GM20000 (cell line): ENCODE data around the gene LGALS4.
"Not testable (repeated sequence)": the region's sequence is repeated elsewhere in the genome, so short reads cannot be mapped to it uniquely, and the experiment has no call there.

ENCODE experiments used
- DNase-seq: peaks from one replicate; pipeline ENCODE4 v3.0.0; 2012; ENCODE audit warnings: low spot score
- TF ChIP-seq, protein P1 (sequence below): IDR thresholded peaks from 2 replicates; pipeline ENCODE4 v1.5.1; 2012; ENCODE audit warnings: mild to moderate bottlenecking, control low read depth; ENCODE audit errors: extremely low read depth, missing control alignments

Gene LGALS4

DNA sequence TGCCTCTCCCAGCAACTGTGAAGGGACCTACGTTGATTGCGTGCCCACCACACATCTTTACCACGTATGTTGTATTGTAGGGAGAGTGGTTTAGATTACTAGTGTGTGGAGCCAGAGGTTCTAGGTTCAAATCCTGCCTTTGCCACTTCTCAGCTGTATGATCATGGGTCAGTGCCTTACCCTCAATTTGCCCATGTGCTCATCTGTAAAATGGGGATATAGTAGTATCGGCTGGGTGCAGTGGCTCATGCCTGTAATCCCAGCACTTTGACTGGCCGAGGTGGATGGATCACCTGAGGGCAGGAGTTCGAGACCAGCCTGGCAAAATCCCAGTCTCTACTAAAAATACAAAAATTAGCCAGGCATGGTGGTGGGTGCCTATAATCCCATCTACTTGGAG, 578 bp upstream of the LGALS4 start:
- TF ChIP-seq, protein P1, sequence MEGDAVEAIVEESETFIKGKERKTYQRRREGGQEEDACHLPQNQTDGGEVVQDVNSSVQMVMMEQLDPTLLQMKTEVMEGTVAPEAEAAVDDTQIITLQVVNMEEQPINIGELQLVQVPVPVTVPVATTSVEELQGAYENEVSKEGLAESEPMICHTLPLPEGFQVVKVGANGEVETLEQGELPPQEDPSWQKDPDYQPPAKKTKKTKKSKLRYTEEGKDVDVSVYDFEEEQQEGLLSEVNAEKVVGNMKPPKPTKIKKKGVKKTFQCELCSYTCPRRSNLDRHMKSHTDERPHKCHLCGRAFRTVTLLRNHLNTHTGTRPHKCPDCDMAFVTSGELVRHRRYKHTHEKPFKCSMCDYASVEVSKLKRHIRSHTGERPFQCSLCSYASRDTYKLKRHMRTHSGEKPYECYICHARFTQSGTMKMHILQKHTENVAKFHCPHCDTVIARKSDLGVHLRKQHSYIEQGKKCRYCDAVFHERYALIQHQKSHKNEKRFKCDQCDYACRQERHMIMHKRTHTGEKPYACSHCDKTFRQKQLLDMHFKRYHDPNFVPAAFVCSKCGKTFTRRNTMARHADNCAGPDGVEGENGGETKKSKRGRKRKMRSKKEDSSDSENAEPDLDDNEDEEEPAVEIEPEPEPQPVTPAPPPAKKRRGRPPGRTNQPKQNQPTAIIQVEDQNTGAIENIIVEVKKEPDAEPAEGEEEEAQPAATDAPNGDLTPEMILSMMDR = no peak
- no peak for DNase-seq

DNA sequence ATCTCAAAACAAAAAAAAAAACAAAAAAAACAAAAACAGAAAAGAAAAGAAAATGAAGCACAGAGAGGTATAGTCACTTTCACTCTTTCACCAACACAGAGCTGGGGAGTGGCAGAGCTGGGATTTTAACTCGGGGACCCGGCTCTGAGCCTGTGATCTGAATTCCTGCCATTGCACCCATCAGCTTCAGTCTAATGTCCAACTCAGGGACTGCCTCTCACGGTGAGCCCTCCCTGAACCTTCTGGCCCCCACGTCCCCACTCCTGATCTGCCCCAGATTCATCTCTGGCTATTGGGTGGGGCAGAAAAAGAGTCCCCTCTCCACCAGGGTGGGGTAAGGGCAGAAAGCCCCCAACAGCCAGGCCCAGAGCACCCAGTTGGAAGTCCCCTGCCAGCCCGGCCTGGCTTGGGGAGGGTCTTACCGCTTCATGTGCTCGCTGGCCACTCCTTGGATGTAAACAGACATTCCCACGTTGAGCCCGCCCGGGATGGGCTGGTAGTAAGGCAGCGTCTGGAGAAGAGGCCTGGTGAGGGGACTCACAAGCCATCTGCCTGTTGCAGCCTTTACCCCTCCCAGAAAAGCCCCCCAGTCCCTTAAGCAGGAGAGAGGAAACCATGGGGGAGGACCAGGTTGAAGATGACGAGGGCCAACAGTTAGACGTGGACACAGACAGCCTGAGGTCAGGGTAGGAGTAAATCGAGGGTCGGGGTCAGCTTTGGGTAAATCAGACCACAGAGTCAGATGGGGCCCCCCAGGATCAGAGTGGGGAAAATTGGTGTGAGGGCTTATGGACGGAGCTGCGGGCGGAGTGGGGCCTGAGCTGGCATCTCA, 520 bp downstream of the LGALS4 start:
- no peak for DNase-seq
- TF ChIP-seq, protein P1 = no peak

DNA sequence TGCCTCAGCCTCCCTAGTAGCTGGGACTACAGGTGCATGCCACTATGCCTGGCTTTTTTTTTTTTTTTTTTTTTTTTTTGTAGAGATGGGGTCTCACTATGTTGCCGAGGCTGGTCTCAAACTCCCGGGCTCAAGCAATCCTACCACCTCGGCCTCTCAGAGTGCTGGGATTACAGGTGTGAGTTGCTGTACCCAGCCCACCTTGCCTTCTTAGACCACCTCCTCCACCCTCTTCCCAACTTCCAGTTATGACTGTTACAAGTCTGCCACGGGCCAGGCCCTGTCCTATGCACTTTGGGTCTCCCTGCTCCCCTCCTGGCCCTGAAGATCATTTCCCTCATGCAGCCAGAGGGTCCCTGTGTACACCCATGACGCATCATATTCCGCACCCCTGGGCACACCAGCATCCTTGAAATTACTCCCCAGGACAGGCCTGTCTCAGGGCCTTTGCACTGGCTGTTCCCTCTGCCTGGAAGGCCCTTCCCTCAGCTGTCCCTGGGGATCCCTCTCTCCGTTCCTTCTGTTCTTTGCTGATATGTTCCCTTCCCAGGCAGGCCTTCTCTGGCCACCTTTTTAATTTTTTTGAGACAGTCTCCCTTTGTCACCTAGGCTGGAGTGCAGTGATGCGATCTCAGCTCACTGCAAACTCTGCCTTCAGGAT, 3.0 kb downstream of the LGALS4 start:
- TF ChIP-seq, protein P1 = no peak
- DNase-seq = no peak

DNA sequence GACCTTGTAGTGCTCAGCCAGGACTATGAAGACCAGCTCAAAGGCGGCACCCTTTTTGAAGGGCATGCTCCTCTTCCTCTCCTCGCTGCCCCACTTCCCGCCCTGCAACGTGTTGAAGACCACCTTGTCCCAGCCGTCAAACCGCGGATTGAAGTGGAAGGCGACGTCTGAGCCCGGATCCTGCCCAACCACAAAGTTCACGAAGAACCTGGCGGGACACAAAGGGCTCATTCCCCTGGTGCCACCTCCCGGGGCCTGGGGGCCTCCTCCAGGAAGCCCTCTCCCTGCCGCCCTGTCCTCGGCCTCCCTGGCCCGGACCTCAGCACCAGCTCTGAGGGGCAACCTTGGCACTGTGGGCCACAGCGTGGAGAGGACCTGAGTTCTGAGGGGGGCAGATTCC, 4.0 kb downstream of the LGALS4 start:
- TF ChIP-seq, protein P1 = no peak

DNA sequence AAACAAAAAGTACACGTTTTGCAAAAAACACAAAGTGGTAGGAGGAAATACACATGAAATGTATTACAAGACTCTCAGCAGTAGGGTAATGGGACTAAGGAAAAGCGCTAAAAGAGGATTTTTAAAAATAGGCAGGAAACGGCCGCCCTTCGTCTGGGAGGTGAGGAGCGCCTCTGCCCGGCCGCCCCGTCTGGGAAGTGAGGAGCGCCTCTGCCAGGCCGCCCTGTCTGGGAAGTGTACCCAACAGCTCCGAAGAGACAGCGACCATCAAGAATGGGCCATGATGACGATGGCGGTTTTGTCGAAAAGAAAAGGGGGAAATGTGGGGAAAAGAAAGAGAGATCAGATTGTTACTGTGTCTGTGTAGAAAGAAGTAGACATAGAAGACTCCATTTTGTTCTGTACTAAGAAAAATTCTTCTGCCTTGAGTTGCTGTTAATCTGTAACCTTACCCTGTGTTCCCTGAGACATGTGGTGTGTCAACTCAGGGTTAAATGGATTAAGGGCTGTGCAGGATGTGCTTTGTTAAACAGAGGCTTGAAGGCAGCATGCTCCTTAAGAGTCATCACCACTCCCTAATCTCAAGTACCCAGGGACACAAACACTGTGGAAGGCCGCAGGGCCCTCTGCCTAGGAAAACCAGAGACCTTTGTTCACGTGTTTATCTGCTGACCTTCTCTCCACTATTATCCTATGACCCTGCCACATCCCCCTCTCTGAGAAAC, 5.2 kb downstream of the LGALS4 start:
- DNase-seq = not testable (repeated sequence)

More for the DNA sequence above, 4.0 kb downstream of the LGALS4 start:
- no peak for DNase-seq

DNA sequence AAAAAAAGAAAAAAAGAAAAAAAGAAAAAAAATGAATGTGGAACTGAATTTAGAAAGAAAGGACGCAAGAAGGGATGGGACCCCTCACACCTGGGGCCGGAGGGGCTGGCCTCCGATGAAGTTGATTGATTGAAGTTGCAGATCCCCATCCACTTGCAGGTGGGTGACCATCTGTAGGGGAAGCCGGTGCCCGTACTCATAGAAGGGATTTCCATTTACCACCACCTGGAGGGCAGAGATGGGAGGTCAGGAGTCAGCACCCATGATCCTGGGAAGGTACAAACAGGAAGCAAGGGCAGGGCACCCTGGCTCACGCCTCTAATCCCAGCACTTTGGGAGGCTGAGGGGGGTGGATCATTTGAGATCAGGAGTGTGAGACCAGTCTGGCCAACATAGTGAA, 6.4 kb downstream of the LGALS4 start:
- TF ChIP-seq, protein P1 = no peak
- no peak for DNase-seq

DNA sequence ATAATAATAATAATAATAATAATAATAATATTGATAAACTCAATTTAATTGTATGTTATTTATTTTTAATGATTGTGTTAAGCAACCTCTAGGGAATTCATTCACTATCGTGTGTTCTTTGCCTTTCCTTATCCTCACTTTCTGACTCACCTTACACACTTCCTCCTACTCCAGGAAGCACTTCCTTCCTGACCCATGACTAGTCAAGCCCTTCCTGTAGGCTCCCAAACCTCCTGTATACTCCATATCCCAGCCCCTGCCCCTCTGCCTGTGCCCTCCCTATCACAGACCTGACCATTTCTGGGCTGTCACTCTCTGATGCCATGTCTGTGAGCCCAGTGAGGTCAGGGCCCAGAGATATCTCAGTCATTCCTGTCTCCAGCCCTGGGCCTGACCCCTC, 7.6 kb downstream of the LGALS4 start:
- TF ChIP-seq, protein P1 = no peak
- no peak for DNase-seq
